B cell (primary cell): ENCODE measurements around the gene MYO1G. TPM values are rescaled to one million over a fixed set of nuclear protein-coding genes. Genes with fewer than 3 reads are reported as not detected.

ENCODE experiments used
- ATAC-seq: fragments of 200-7000 bp; cut with Tn5 transposase; one replicate; pipeline ENCODE4 v1.10.0; 2021; ENCODE audit warnings: low read depth, mild to moderate bottlenecking, moderate number of reproducible peaks, moderate library complexity
- CTCF ChIA-PET: fragments of 350-600 bp; sonication (Branson Sonifier 250); formaldehyde crosslinking; loops from one replicate; lab custom pipeline; 2021; ENCODE audit warnings: antibody characterized with exemption, inconsistent platforms; lab: Charles Lee
- POLR2A ChIA-PET: fragments of 350-600 bp; sonication (Branson Sonifier 250); formaldehyde crosslinking; loops from one replicate; lab custom pipeline; 2021; ENCODE audit warnings: antibody characterized with exemption; lab: Charles Lee
- DNase-seq: peaks from one replicate; pipeline ENCODE4 v3.0.0; 2013
- H2AFZ ChIP-seq: 2 replicates; pipeline ENCODE4 v1.6.1; 2012; ENCODE audit warnings: mild to moderate bottlenecking, low read depth, low read length; ENCODE audit not compliant: insufficient read depth, poor library complexity, severe bottlenecking
- H3K27ac ChIP-seq, 2 donors: 1 replicate in 1 of 2; 2 replicates in 1 of 2; pipeline ENCODE4 v1.5.1; 2012 to 2013; ENCODE audit warnings: low read length in 2 of 2, mild to moderate bottlenecking in 2 of 2, moderate library complexity in 1 of 2
- H3K27me3 ChIP-seq, 4 experiments: fragments of 200-600 bp in 1 of 4; sonication (generic) in 1 of 4; replicated peaks in 1 of 4; 1 replicate in 2 of 4; 2 replicates in 2 of 4; pipeline versions ENCODE4 v1.6.1 to v1.7.0; 2013 to 2016; ENCODE audit warnings: low read length in 3 of 4, mild to moderate bottlenecking in 2 of 4, mixed read lengths in 1 of 4, moderate library complexity in 1 of 4; ENCODE audit not compliant: insufficient read depth in 4 of 4, control insufficient read depth in 3 of 4; ENCODE audit errors: control extremely low read depth in 1 of 4
- H3K36me3 ChIP-seq, 2 experiments: replicated peaks in 1 of 2; 1 replicate in 1 of 2; 2 replicates in 1 of 2; pipeline versions ENCODE4 v1.6.1 to v1.7.1; 2013; ENCODE audit warnings: low read length in 1 of 2; ENCODE audit not compliant: insufficient read depth in 2 of 2, control insufficient read depth in 1 of 2; ENCODE audit errors: control extremely low read depth in 1 of 2, extremely low read depth in 1 of 2
- H3K4me1 ChIP-seq, 2 donors: fragments of 200-600 bp in 1 of 2; sonication (generic) in 1 of 2; 1 replicate in 1 of 2; 2 replicates in 1 of 2; pipeline versions ENCODE4 v1.5.1 to v1.6.1; 2013 to 2017; ENCODE audit warnings: low read length in 2 of 2; ENCODE audit not compliant: control insufficient read depth in 2 of 2, insufficient read depth in 2 of 2
- H3K4me2 ChIP-seq: replicated peaks from 2 replicates; pipeline ENCODE3; 2012; ENCODE audit warnings: mild to moderate bottlenecking, low read depth, low read length; ENCODE audit not compliant: poor library complexity, severe bottlenecking
- H3K4me3 ChIP-seq, 5 experiments: fragments of 200-600 bp in 1 of 5; sonication (generic) in 1 of 5; 1 replicate in 3 of 5; 2 replicates in 2 of 5; pipeline versions ENCODE4 v1.5.1 to v1.7.0; 2011 to 2016; ENCODE audit warnings: low read length in 4 of 5, mild to moderate bottlenecking in 4 of 5, low read depth in 2 of 5, control low read depth in 1 of 5, moderate library complexity in 1 of 5; ENCODE audit not compliant: insufficient read depth in 1 of 5; ENCODE audit errors: control extremely low read depth in 1 of 5, extremely low read depth in 1 of 5
- H3K79me2 ChIP-seq: fragments of 200-600 bp; sonication (generic); one replicate; pipeline ENCODE4 v1.6.0; 2016; ENCODE audit warnings: low read length; ENCODE audit not compliant: control insufficient read depth, insufficient read depth
- H3K9ac ChIP-seq: fragments of 200-600 bp; sonication (generic); 2 replicates; pipeline ENCODE4 v1.6.1; 2017; ENCODE audit warnings: mild to moderate bottlenecking, low read length, moderate library complexity
- H3K9me3 ChIP-seq, 3 donors: one replicate each; pipeline versions ENCODE4 v1.6.1 to v1.7.1; 2013; ENCODE audit warnings: low read length in 2 of 3; ENCODE audit not compliant: control insufficient read depth in 2 of 3, insufficient read depth in 1 of 3; ENCODE audit errors: control extremely low read depth in 1 of 3
- H4K20me1 ChIP-seq: 2 replicates; pipeline ENCODE4 v1.6.0; 2012; ENCODE audit warnings: mild to moderate bottlenecking, low read length; ENCODE audit not compliant: insufficient read depth, control insufficient read depth, poor library complexity, severe bottlenecking
- H3K27ac Mint-ChIP-seq: one replicate; pipeline ENCODE4 v1.8.0; 2021; ENCODE audit warnings: mixed read lengths
- H3K27me3 Mint-ChIP-seq: one replicate; pipeline ENCODE4 v1.8.0; 2021; ENCODE audit warnings: mixed read lengths
- H3K4me1 Mint-ChIP-seq: one replicate; pipeline ENCODE4 v1.8.0; 2021; ENCODE audit warnings: mixed read lengths
- H3K4me3 Mint-ChIP-seq: one replicate; pipeline ENCODE4 v1.8.0; 2021; ENCODE audit warnings: mixed read lengths
- H3K9me3 Mint-ChIP-seq: one replicate; pipeline ENCODE4 v1.8.0; 2022; ENCODE audit warnings: mixed read lengths; ENCODE audit not compliant: insufficient read depth
- EZH2 ChIP-seq: IDR thresholded peaks from 2 replicates; pipeline ENCODE4 v1.6.1; 2012; ENCODE audit warnings: borderline replicate concordance, low read depth, mild to moderate bottlenecking, moderate library complexity, low read length; ENCODE audit not compliant: insufficient read depth, poor library complexity, severe bottlenecking
- WGBS: methylation state at CpG from one replicate; pipeline ENCODE4 v1.1.5; 2013; ENCODE audit warnings: missing lambda C conversion rate; ENCODE audit not compliant: insufficient coverage; 5-methylcytosine and 5-hydroxymethylcytosine counted together
- intact Hi-C: fragments of 100-400 bp; cut with micrococcal nuclease; formaldehyde crosslinking; loops from one replicate; pipeline ENCODE4 v1.10.0; 2022
- polyA plus RNA-seq: library from polyadenylated mRNA; depleted of rRNA; stranded (reverse); fragments of >200 nt; gene quantifications from 2 replicates; pipeline ENCODE4 v1.2.3, GENCODE V29; 2012
- total RNA-seq, 2 donors: library from RNA; stranded (reverse); fragments of 120-200 nt in 1 of 2; gene quantifications; 1 replicate in 1 of 2; 2 replicates in 1 of 2; pipeline versions ENCODE4 v1.2.3 to v1.2.4, GENCODE V29; 2013 to 2022
- TF ChIP-seq, protein P1 (sequence below): fragments of 200-600 bp; IDR thresholded peaks from one replicate; pipeline ENCODE4 v1.8.0; 2022; ENCODE audit warnings: antibody characterized with exemption, mild to moderate bottlenecking

Gene MYO1G
- total and polyA plus RNA-seq, 2 donors (not counting 1 experiment from before 2014, with no cell fraction given): 104 to 239 TPM

DNA sequence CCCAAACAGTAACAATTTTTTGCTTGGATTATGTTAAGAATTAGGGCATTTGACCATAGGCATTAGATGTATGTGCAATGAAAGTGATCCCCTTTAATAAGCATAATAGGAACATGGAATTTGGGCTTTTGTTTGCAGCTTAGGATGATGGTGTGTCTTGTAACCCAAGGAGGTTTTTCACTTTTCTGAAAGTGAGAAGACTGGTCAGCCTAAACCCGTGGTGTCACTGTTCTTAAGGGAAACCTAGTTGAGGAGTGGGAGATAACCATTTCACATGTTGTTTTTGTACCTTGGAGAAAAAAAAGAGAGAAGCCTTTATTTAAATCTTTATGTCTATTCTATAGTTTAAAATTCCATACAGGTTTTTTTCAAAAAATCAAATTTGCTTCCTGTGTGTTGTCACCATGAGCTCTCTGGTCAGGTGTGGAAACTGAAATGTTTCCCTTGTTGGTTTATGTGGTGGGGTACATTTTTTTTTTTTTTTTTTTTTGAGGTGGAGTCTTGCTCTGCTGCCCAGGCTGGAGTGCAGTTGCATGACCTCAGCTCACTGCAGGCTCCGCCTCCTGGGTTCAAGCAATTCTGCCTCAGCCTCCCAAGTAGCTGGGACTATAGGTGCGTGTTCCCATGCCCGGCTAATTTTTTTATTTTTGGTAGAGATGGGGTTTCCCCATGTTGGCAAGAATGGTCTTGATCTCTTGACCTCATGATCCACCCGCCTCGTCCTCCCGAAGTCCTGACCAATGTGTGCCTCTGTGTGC, 28.9 kb upstream of the MYO1G start:
- Mint-ChIP-seq H3K9me3 (no peaks in the 10 kb centered on the region), H3K4me3 (peak overlapping the region; percentile 58), H3K27me3 (no peaks in the 10 kb centered on the region), H3K27ac (peak overlapping the region; percentile 76), H3K4me1 (peaks cover 47% of the 10 kb centered on the region)
- Histone ChIP-seq H3K4me3 (no peak overlapping the region), H3K27ac (peak overlapping the region in 1 of 2 donors; percentile 54), H3K79me2 (peaks cover 76% of the 10 kb centered on the region), H3K9me3 (no peaks in the 10 kb centered on the region), H4K20me1 (peaks cover 28% of the 10 kb centered on the region), H3K9ac (no peak overlapping the region), H2AFZ (no peak overlapping the region), H3K4me1 (peaks cover 27 to 31% of the 10 kb centered on the region in 2 donors), H3K36me3 (peaks cover 0 to 3% of the 10 kb centered on the region in 2 experiments), H3K4me2 (peak overlapping the region; percentile 51), H3K27me3 (no peaks in the 10 kb centered on the region)
- ATAC-seq: peak; percentile 78
- ChIA-PET POLR2A (interaction anchor here (0.6 to 1.7 kb wide), 3 partner anchors 8 to 580 kb away, joined by 6 to 14 read pairs (median 8); no protein-coding TSS in a partner anchor), CTCF (interaction anchor here (1.7 kb wide), 1 partner anchor 21 kb away, joined by 5 read pairs; no protein-coding TSS in a partner anchor)
- no peak for TF ChIP-seq EZH2
- TF ChIP-seq, protein P1, sequence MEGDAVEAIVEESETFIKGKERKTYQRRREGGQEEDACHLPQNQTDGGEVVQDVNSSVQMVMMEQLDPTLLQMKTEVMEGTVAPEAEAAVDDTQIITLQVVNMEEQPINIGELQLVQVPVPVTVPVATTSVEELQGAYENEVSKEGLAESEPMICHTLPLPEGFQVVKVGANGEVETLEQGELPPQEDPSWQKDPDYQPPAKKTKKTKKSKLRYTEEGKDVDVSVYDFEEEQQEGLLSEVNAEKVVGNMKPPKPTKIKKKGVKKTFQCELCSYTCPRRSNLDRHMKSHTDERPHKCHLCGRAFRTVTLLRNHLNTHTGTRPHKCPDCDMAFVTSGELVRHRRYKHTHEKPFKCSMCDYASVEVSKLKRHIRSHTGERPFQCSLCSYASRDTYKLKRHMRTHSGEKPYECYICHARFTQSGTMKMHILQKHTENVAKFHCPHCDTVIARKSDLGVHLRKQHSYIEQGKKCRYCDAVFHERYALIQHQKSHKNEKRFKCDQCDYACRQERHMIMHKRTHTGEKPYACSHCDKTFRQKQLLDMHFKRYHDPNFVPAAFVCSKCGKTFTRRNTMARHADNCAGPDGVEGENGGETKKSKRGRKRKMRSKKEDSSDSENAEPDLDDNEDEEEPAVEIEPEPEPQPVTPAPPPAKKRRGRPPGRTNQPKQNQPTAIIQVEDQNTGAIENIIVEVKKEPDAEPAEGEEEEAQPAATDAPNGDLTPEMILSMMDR: no peak
- WGBS: 80% methylated on average over 2 of the region's 7 CpGs
- DNase-seq: no peak
- intact Hi-C loops: loop anchor here (10.0 kb wide), 1 partner anchor 57 kb away; no protein-coding TSS in a partner anchor

DNA sequence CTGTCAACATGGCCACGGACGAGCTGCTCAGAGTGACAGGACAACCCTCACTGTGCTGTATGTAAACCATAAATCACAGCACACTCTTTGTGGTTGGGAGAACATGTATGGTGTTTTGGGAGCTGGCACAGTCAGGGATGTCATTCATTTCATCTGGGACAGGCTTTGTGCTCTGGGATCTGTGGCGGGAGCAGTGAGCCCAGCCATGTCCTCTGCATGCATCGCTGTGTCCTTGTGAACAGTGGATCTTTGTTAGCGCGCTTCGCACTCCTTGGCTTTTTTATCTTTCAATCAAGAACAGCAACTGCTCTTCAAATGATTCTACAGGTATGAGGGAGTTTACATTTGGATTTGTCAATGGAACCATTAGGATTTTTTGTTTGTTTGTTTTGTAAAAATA, 28.3 kb upstream of the MYO1G start:
- H3K9me3 Mint-ChIP-seq: no peaks in the 10 kb centered on the region
- Histone ChIP-seq H3K4me2 (peak overlapping the region; percentile 51), H3K9me3 (no peaks in the 10 kb centered on the region), H3K27ac (peak overlapping the region in 1 of 2 donors; percentile 54), H3K4me3 (no peak overlapping the region), H3K36me3 (peaks cover 0 to 3% of the 10 kb centered on the region in 2 experiments), H4K20me1 (peaks cover 34% of the 10 kb centered on the region), H2AFZ (no peak overlapping the region), H3K27me3 (no peaks in the 10 kb centered on the region), H3K79me2 (peaks cover 78% of the 10 kb centered on the region), H3K4me1 (peaks cover 28 to 32% of the 10 kb centered on the region in 2 donors), H3K9ac (no peak overlapping the region)
- H3K4me3 Mint-ChIP-seq: peak overlapping the region; percentile 26
- intact Hi-C loops: loop anchor here (10.0 kb wide), 1 partner anchor 58 kb away; no protein-coding TSS in a partner anchor
- ChIA-PET CTCF (no interaction called here), POLR2A (interaction anchor here (0.6 to 1.7 kb wide), 2 partner anchors 8 to 579 kb away, joined by 6 to 8 read pairs; no protein-coding TSS in a partner anchor)
- no peak for TF ChIP-seq EZH2
- TF ChIP-seq, protein P1: no peak
- ATAC-seq (no peak), DNase-seq (no peak)
- H3K4me1 Mint-ChIP-seq: peaks cover 50% of the 10 kb centered on the region
- peak overlapping the region; percentile 64 for H3K27ac Mint-ChIP-seq
- H3K27me3 Mint-ChIP-seq: no peaks in the 10 kb centered on the region
- WGBS: 92% methylated on average over 1 of the region's 7 CpGs
